B cell (primary cell): ENCODE data around the gene BBS5. TPM values are rescaled to one million over a fixed set of nuclear protein-coding genes. Genes with fewer than 3 reads are reported as not detected.

Experiments
- ATAC-seq: fragments of 200-7000 bp; cut with Tn5 transposase; one replicate; pipeline ENCODE4 v1.10.0; 2021; ENCODE audit warnings: low read depth, mild to moderate bottlenecking, moderate number of reproducible peaks, moderate library complexity
- CTCF ChIA-PET: fragments of 350-600 bp; sonication (Branson Sonifier 250); formaldehyde crosslinking; loops from one replicate; lab custom pipeline; 2021; ENCODE audit warnings: antibody characterized with exemption, inconsistent platforms; lab: Charles Lee
- POLR2A ChIA-PET: fragments of 350-600 bp; sonication (Branson Sonifier 250); formaldehyde crosslinking; loops from one replicate; lab custom pipeline; 2021; ENCODE audit warnings: antibody characterized with exemption; lab: Charles Lee
- DNase-seq: peaks from one replicate; pipeline ENCODE4 v3.0.0; 2013
- H2AFZ ChIP-seq: 2 replicates; pipeline ENCODE4 v1.6.1; 2012; ENCODE audit warnings: mild to moderate bottlenecking, low read depth, low read length; ENCODE audit not compliant: insufficient read depth, poor library complexity, severe bottlenecking
- H3K27ac ChIP-seq, 2 donors: 1 replicate in 1 of 2; 2 replicates in 1 of 2; pipeline ENCODE4 v1.5.1; 2012 to 2013; ENCODE audit warnings: low read length in 2 of 2, mild to moderate bottlenecking in 2 of 2, moderate library complexity in 1 of 2
- H3K27me3 ChIP-seq, 4 experiments: fragments of 200-600 bp in 1 of 4; sonication (generic) in 1 of 4; replicated peaks in 1 of 4; 1 replicate in 2 of 4; 2 replicates in 2 of 4; pipeline versions ENCODE4 v1.6.1 to v1.7.0; 2013 to 2016; ENCODE audit warnings: low read length in 3 of 4, mild to moderate bottlenecking in 2 of 4, mixed read lengths in 1 of 4, moderate library complexity in 1 of 4; ENCODE audit not compliant: insufficient read depth in 4 of 4, control insufficient read depth in 3 of 4; ENCODE audit errors: control extremely low read depth in 1 of 4
- H3K36me3 ChIP-seq, 2 experiments: replicated peaks in 1 of 2; 1 replicate in 1 of 2; 2 replicates in 1 of 2; pipeline versions ENCODE4 v1.6.1 to v1.7.1; 2013; ENCODE audit warnings: low read length in 1 of 2; ENCODE audit not compliant: insufficient read depth in 2 of 2, control insufficient read depth in 1 of 2; ENCODE audit errors: control extremely low read depth in 1 of 2, extremely low read depth in 1 of 2
- H3K4me1 ChIP-seq, 2 donors: fragments of 200-600 bp in 1 of 2; sonication (generic) in 1 of 2; 1 replicate in 1 of 2; 2 replicates in 1 of 2; pipeline versions ENCODE4 v1.5.1 to v1.6.1; 2013 to 2017; ENCODE audit warnings: low read length in 2 of 2; ENCODE audit not compliant: control insufficient read depth in 2 of 2, insufficient read depth in 2 of 2
- H3K4me2 ChIP-seq: replicated peaks from 2 replicates; pipeline ENCODE3; 2012; ENCODE audit warnings: mild to moderate bottlenecking, low read depth, low read length; ENCODE audit not compliant: poor library complexity, severe bottlenecking
- H3K4me3 ChIP-seq, 5 experiments: fragments of 200-600 bp in 1 of 5; sonication (generic) in 1 of 5; 1 replicate in 3 of 5; 2 replicates in 2 of 5; pipeline versions ENCODE4 v1.5.1 to v1.7.0; 2011 to 2016; ENCODE audit warnings: low read length in 4 of 5, mild to moderate bottlenecking in 4 of 5, low read depth in 2 of 5, control low read depth in 1 of 5, moderate library complexity in 1 of 5; ENCODE audit not compliant: insufficient read depth in 1 of 5; ENCODE audit errors: control extremely low read depth in 1 of 5, extremely low read depth in 1 of 5
- H3K79me2 ChIP-seq: fragments of 200-600 bp; sonication (generic); one replicate; pipeline ENCODE4 v1.6.0; 2016; ENCODE audit warnings: low read length; ENCODE audit not compliant: control insufficient read depth, insufficient read depth
- H3K9ac ChIP-seq: fragments of 200-600 bp; sonication (generic); 2 replicates; pipeline ENCODE4 v1.6.1; 2017; ENCODE audit warnings: mild to moderate bottlenecking, low read length, moderate library complexity
- H3K9me3 ChIP-seq, 3 donors: one replicate each; pipeline versions ENCODE4 v1.6.1 to v1.7.1; 2013; ENCODE audit warnings: low read length in 2 of 3; ENCODE audit not compliant: control insufficient read depth in 2 of 3, insufficient read depth in 1 of 3; ENCODE audit errors: control extremely low read depth in 1 of 3
- H4K20me1 ChIP-seq: 2 replicates; pipeline ENCODE4 v1.6.0; 2012; ENCODE audit warnings: mild to moderate bottlenecking, low read length; ENCODE audit not compliant: insufficient read depth, control insufficient read depth, poor library complexity, severe bottlenecking
- H3K27ac Mint-ChIP-seq: one replicate; pipeline ENCODE4 v1.8.0; 2021; ENCODE audit warnings: mixed read lengths
- H3K27me3 Mint-ChIP-seq: one replicate; pipeline ENCODE4 v1.8.0; 2021; ENCODE audit warnings: mixed read lengths
- H3K4me1 Mint-ChIP-seq: one replicate; pipeline ENCODE4 v1.8.0; 2021; ENCODE audit warnings: mixed read lengths
- H3K4me3 Mint-ChIP-seq: one replicate; pipeline ENCODE4 v1.8.0; 2021; ENCODE audit warnings: mixed read lengths
- H3K9me3 Mint-ChIP-seq: one replicate; pipeline ENCODE4 v1.8.0; 2022; ENCODE audit warnings: mixed read lengths; ENCODE audit not compliant: insufficient read depth
- CTCF ChIP-seq: fragments of 200-600 bp; IDR thresholded peaks from one replicate; pipeline ENCODE4 v1.8.0; 2022; ENCODE audit warnings: antibody characterized with exemption, mild to moderate bottlenecking
- EZH2 ChIP-seq: IDR thresholded peaks from 2 replicates; pipeline ENCODE4 v1.6.1; 2012; ENCODE audit warnings: borderline replicate concordance, low read depth, mild to moderate bottlenecking, moderate library complexity, low read length; ENCODE audit not compliant: insufficient read depth, poor library complexity, severe bottlenecking
- WGBS: methylation state at CpG from one replicate; pipeline ENCODE4 v1.1.5; 2013; ENCODE audit warnings: missing lambda C conversion rate; ENCODE audit not compliant: insufficient coverage; 5-methylcytosine and 5-hydroxymethylcytosine counted together
- intact Hi-C: fragments of 100-400 bp; cut with micrococcal nuclease; formaldehyde crosslinking; loops from one replicate; pipeline ENCODE4 v1.10.0; 2022
- polyA plus RNA-seq: library from polyadenylated mRNA; depleted of rRNA; stranded (reverse); fragments of >200 nt; gene quantifications from 2 replicates; pipeline ENCODE4 v1.2.3, GENCODE V29; 2012
- total RNA-seq, 2 donors: library from RNA; stranded (reverse); fragments of 120-200 nt in 1 of 2; gene quantifications; 1 replicate in 1 of 2; 2 replicates in 1 of 2; pipeline versions ENCODE4 v1.2.3 to v1.2.4, GENCODE V29; 2013 to 2022

Gene BBS5
- total and polyA plus RNA-seq, 2 donors (not counting 1 experiment from before 2014, with no cell fraction given), result 0.76 to 2.1 TPM

GRCh38 chr2:169540146-169540545 lies 60.9 kb downstream of the BBS5 start:
- Histone ChIP-seq H3K4me2 (no peak overlapping the region), H3K27ac (no peak overlapping the region), H2AFZ (no peak overlapping the region), H3K4me1 (no peaks in the 10 kb centered on the region), H3K9ac (no peak overlapping the region), H3K79me2 (no peaks in the 10 kb centered on the region), H3K27me3 (no peaks in the 10 kb centered on the region), H3K4me3 (no peak overlapping the region), H4K20me1 (no peaks in the 10 kb centered on the region), H3K9me3 (no peaks in the 10 kb centered on the region), H3K36me3 (peaks cover 7 to 9% of the 10 kb centered on the region in 2 experiments)
- Mint-ChIP-seq H3K4me1 (no peaks in the 10 kb centered on the region), H3K4me3 (no peak overlapping the region), H3K27me3 (no peaks in the 10 kb centered on the region), H3K27ac (no peak overlapping the region), H3K9me3 (no peaks in the 10 kb centered on the region)
- ATAC-seq (no peak), DNase-seq (no peak)
- intact Hi-C loops, result no loop called here
- WGBS, result no CpG with 5 or more reads among the region's 2 CpGs
- ChIA-PET CTCF (no interaction called here), POLR2A (no interaction called here)
- TF ChIP-seq CTCF (no peak), EZH2 (no peak)

GRCh38 chr2:169542433-169542832 lies 63.1 kb downstream of the BBS5 start:
- no peak overlapping the region for H3K4me3 ChIP-seq
- no peak overlapping the region for H3K27ac ChIP-seq
- no peak for DNase-seq
- 100% methylated on average over 1 of the region's 3 CpGs for WGBS
- peaks cover 9 to 19% of the 10 kb centered on the region in 2 experiments for H3K36me3 ChIP-seq
- H4K20me1 ChIP-seq, result no peaks in the 10 kb centered on the region
- H3K79me2 ChIP-seq, result no peaks in the 10 kb centered on the region
- no peaks in the 10 kb centered on the region for H3K4me1 Mint-ChIP-seq
- no peak overlapping the region for H3K4me2 ChIP-seq
- POLR2A ChIA-PET, result no interaction called here
- intact Hi-C loops, result no loop called here
- no peaks in the 10 kb centered on the region for H3K27me3 Mint-ChIP-seq
- no peak overlapping the region for H3K27ac Mint-ChIP-seq
- H3K9me3 ChIP-seq, result no peaks in the 10 kb centered on the region
- TF ChIP-seq CTCF (no peak), EZH2 (no peak)
- no peaks in the 10 kb centered on the region for H3K27me3 ChIP-seq
- CTCF ChIA-PET, result interaction anchor here (0.7 kb wide), 1 partner anchor 14 kb away, joined by 3 read pairs; no protein-coding TSS in a partner anchor
- H3K9ac ChIP-seq, result no peak overlapping the region
- ATAC-seq, result no peak
- no peaks in the 10 kb centered on the region for H3K4me1 ChIP-seq
- no peak overlapping the region for H3K4me3 Mint-ChIP-seq
- H2AFZ ChIP-seq, result no peak overlapping the region
- no peaks in the 10 kb centered on the region for H3K9me3 Mint-ChIP-seq
